ENCODE data around the gene SMYD4. TPM values are rescaled to one million over a fixed set of nuclear protein-coding genes. Genes with fewer than 3 reads are reported as not detected.

SMYD4 gene
- total RNA-seq, 1 donor from 2014 or later, result 24.0 TPM

GRCh38 chr17:1847191-1847590 lies 17.5 kb upstream of the SMYD4 start:
- peaks cover 19% of the 10 kb centered on the region for H3K36me3 Mint-ChIP-seq
- H3K4me3 ChIP-seq, result no peak overlapping the region
- no peaks in the 10 kb centered on the region for H3K4me1 ChIP-seq
- no peak overlapping the region for H3K4me3 Mint-ChIP-seq
- H2AFZ ChIP-seq (replicated peaks), result no peak overlapping the region
- no peaks in the 10 kb centered on the region for H3K9me3 Mint-ChIP-seq
- H3F3A ChIP-seq (ENCODE audit: low read depth), result peaks cover 5% of the 10 kb centered on the region
- H3K9me3 ChIP-seq (ENCODE audit: low read depth), result no peaks in the 10 kb centered on the region
- peaks cover 13% of the 10 kb centered on the region for H3K4me1 Mint-ChIP-seq
- no peaks in the 10 kb centered on the region for H3K36me3 ChIP-seq
- H3K4me2 ChIP-seq, result no peak overlapping the region
- H3K79me2 ChIP-seq (ENCODE audit: low read depth), result peaks cover 29% of the 10 kb centered on the region
- H3K9ac ChIP-seq, result no peak overlapping the region
- no peak overlapping the region for H3K27ac ChIP-seq
- no peak overlapping the region for H3K27ac Mint-ChIP-seq
- peaks cover 25% of the 10 kb centered on the region for H4K20me1 ChIP-seq (ENCODE audit: low read depth)
- H3K27me3 Mint-ChIP-seq (ENCODE audit: insufficient read depth, low read depth), result no peaks in the 10 kb centered on the region
- DNase-seq (ENCODE audit: low spot score), result no peak
- no peak for TF ChIP-seq EZH2 (IDR thresholded peaks at IDR 0.05)
- TF ChIP-seq EZH2phosphoT487 (IDR thresholded peaks at IDR 0.05), result no peak
- TF ChIP-seq CTCF (IDR thresholded peaks at IDR 0.05), result no peak
- H3K27me3 ChIP-seq, result no peaks in the 10 kb centered on the region

- Histone ChIP-seq H3F3A (ENCODE audit: low read depth) (peaks cover 2% of the 10 kb centered on the region), H3K9me3 (ENCODE audit: low read depth) (no peaks in the 10 kb centered on the region), H3K36me3 (no peaks in the 10 kb centered on the region), H3K4me2 (no peak overlapping the region), H3K9ac (no peak overlapping the region), H3K27ac (no peak overlapping the region), H3K4me3 (no peak overlapping the region), H2AFZ (replicated peaks) (no peak overlapping the region), H3K4me1 (no peaks in the 10 kb centered on the region), H4K20me1 (ENCODE audit: low read depth) (peaks cover 27% of the 10 kb centered on the region), H3K79me2 (ENCODE audit: low read depth) (peaks cover 52% of the 10 kb centered on the region), H3K27me3 (no peaks in the 10 kb centered on the region)
- no peak for TF ChIP-seq EZH2 (IDR thresholded peaks at IDR 0.05)
- no peak for TF ChIP-seq CTCF (IDR thresholded peaks at IDR 0.05)
- no peak for TF ChIP-seq EZH2phosphoT487 (IDR thresholded peaks at IDR 0.05)
- H3K4me1 Mint-ChIP-seq, result no peaks in the 10 kb centered on the region
- no peak for DNase-seq (ENCODE audit: low spot score)
- no peaks in the 10 kb centered on the region for H3K27me3 Mint-ChIP-seq (ENCODE audit: insufficient read depth, low read depth)
- peaks cover 20% of the 10 kb centered on the region for H3K36me3 Mint-ChIP-seq
- no peaks in the 10 kb centered on the region for H3K9me3 Mint-ChIP-seq
- H3K4me3 Mint-ChIP-seq, result no peak overlapping the region
- H3K27ac Mint-ChIP-seq, result no peak overlapping the region
These were observed 14.2 kb upstream of the SMYD4 start for GRCh38 chr17:1843947-1844346.

GRCh38 chr17:1839516-1839915 lies 9.8 kb upstream of the SMYD4 start:
- H3K27me3 ChIP-seq, result no peaks in the 10 kb centered on the region
- no peak for DNase-seq (ENCODE audit: low spot score)
- no peak overlapping the region for H3K27ac ChIP-seq
- peaks cover 2% of the 10 kb centered on the region for H3F3A ChIP-seq (ENCODE audit: low read depth)
- no peak overlapping the region for H3K4me3 ChIP-seq
- no peaks in the 10 kb centered on the region for H3K36me3 ChIP-seq
- H3K4me2 ChIP-seq, result no peak overlapping the region
- TF ChIP-seq CTCF (IDR thresholded peaks at IDR 0.05), result no peak
- TF ChIP-seq EZH2 (IDR thresholded peaks at IDR 0.05), result no peak
- no peak for TF ChIP-seq EZH2phosphoT487 (IDR thresholded peaks at IDR 0.05)
- H3K9me3 ChIP-seq (ENCODE audit: low read depth), result no peaks in the 10 kb centered on the region
- H3K9ac ChIP-seq, result no peak overlapping the region
- H3K4me1 ChIP-seq, result no peaks in the 10 kb centered on the region
- peaks cover 96% of the 10 kb centered on the region for H3K79me2 ChIP-seq (ENCODE audit: low read depth)
- Mint-ChIP-seq H3K27me3 (ENCODE audit: insufficient read depth, low read depth) (peaks cover 4% of the 10 kb centered on the region), H3K4me3 (no peak overlapping the region), H3K27ac (no peak overlapping the region), H3K9me3 (no peaks in the 10 kb centered on the region), H3K4me1 (no peaks in the 10 kb centered on the region), H3K36me3 (peaks cover 14% of the 10 kb centered on the region)
- H4K20me1 ChIP-seq (ENCODE audit: low read depth), result peaks cover 27% of the 10 kb centered on the region
- H2AFZ ChIP-seq (replicated peaks), result no peak overlapping the region

Data from neural progenitor cell (in vitro differentiated cells).